Stomach (tissue), 4 donors: ENCODE measurements around the gene MAGED1.

Experiments used
- CTCF ChIP-seq, 7 experiments: fragments of 450-650 bp in 4 of 7; fragments of 200-600 bp in 3 of 7; sonication (generic) in 3 of 7; IDR thresholded peaks; one replicate each; pipeline ENCODE4 v1.5.1; 2016 to 2019; ENCODE audit warnings: antibody characterized with exemption in 7 of 7, control low read depth in 2 of 7, mild to moderate bottlenecking in 1 of 7
- EP300 ChIP-seq: sonication (generic); formaldehyde crosslinking; IDR thresholded peaks from one replicate; pipeline ENCODE4 v1.6.1; 2017; ENCODE audit warnings: antibody characterized with exemption
- POLR2AphosphoS5 ChIP-seq, 3 donors: sonication (generic); formaldehyde crosslinking; IDR thresholded peaks; one replicate each; pipeline ENCODE4 v1.6.1; 2016; ENCODE audit warnings: antibody characterized with exemption in 3 of 3

GRCh38 chrX:51855698-51856097 lies 37.7 kb upstream of the MAGED1 start:
- TF ChIP-seq CTCF (IDR thresholded peaks at IDR 0.05) (no peak), POLR2AphosphoS5 (IDR thresholded peaks at IDR 0.05) (no peak), EP300 (no peak)
